Measurements from ENCODE around the gene TSC2.

Gene TSC2

GRCh38 chr16:2036200-2036966 is 11.4 kb upstream of the TSC2 start:
- H3K4me3 ChIP-seq (ENCODE audit: control insufficient read depth, low read depth, low read length): peak overlapping the region; percentile 28

GRCh38 chr16:2037115-2037514 is 10.7 kb upstream of the TSC2 start:
- DNase-seq (ENCODE audit: low read depth): no peak
- TF ChIP-seq CTCF (IDR thresholded peaks at IDR 0.05; ENCODE audit: control insufficient read depth, insufficient read depth, low read depth, low read length, missing control alignments): no peak
- no peak overlapping the region for H3K4me3 ChIP-seq (ENCODE audit: control insufficient read depth, low read depth, low read length)

More at GRCh38 chr16:2036200-2036966, 11.4 kb upstream of the TSC2 start:
- no peak for DNase-seq (ENCODE audit: low read depth)
- no peak for TF ChIP-seq CTCF (IDR thresholded peaks at IDR 0.05; ENCODE audit: control insufficient read depth, insufficient read depth, low read depth, low read length, missing control alignments)

- H3K4me3 ChIP-seq (ENCODE audit: control insufficient read depth, low read depth, low read length): no peak overlapping the region
- no peak for TF ChIP-seq CTCF (IDR thresholded peaks at IDR 0.05; ENCODE audit: control insufficient read depth, insufficient read depth, low read depth, low read length, missing control alignments)
- DNase-seq (ENCODE audit: low read depth): no peak
These were observed 10.0 kb upstream of the TSC2 start for GRCh38 chr16:2037647-2038381.

- H3K4me3 ChIP-seq (ENCODE audit: control insufficient read depth, low read depth, low read length): no peak overlapping the region
- DNase-seq (ENCODE audit: low read depth): no peak
- TF ChIP-seq CTCF (IDR thresholded peaks at IDR 0.05; ENCODE audit: control insufficient read depth, insufficient read depth, low read depth, low read length, missing control alignments): no peak
These were observed 9.2 kb upstream of the TSC2 start for GRCh38 chr16:2038382-2039231.

- peak; percentile 63 for DNase-seq (ENCODE audit: low read depth)
- H3K4me3 ChIP-seq (ENCODE audit: control insufficient read depth, low read depth, low read length): no peak overlapping the region
- TF ChIP-seq CTCF (IDR thresholded peaks at IDR 0.05; ENCODE audit: control insufficient read depth, insufficient read depth, low read depth, low read length, missing control alignments): no peak
These were observed 8.3 kb upstream of the TSC2 start for GRCh38 chr16:2039274-2040031.

All from AG09309 (cell line).